ENCODE results near the gene PHF20.

PHF20 gene

GRCh38 chr20:35975576-35976373, 204.0 kb downstream of the PHF20 start:
- DNase-seq, result no peak
- Histone ChIP-seq H3K9me3 (ENCODE audit: severe bottlenecking) (peaks cover 16% of the 10 kb centered on the region), H3K27ac (no peak overlapping the region), H3K27me3 (ENCODE audit: insufficient read depth, low read depth, severe bottlenecking) (no peaks in the 10 kb centered on the region), H3K36me3 (no peaks in the 10 kb centered on the region), H3K4me3 (ENCODE audit: low read depth, low read length) (no peak overlapping the region)
- TF ChIP-seq CTCF (IDR thresholded peaks at IDR 0.05; ENCODE audit: low read depth, low read length), result no peak

DNA sequence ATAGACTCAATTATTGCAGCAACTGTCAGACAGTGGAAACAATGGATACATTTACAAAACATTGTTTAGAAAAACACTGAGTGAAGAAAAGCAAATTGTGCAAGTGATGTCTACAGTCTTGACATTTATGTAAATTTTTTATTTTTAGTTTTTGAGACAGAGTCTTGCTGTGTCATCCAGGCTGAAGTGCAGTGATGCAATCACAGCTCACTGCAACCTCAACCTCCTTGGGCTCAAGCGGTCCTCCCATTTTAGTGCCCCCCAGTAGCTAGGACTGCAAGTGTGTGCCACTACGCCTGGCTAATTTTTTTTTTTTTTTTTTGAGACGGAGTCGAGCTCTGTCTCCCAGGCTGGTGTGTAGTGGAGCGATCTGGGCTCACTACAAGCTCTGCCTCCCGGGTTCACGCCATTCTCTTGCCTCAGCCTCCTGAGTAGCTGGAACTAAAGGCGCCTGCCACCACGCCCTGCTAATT, 206.3 kb downstream of the PHF20 start:
- Histone ChIP-seq H3K27me3 (ENCODE audit: insufficient read depth, low read depth, severe bottlenecking) (no peaks in the 10 kb centered on the region), H3K36me3 (no peaks in the 10 kb centered on the region), H3K4me3 (ENCODE audit: low read depth, low read length) (no peak overlapping the region), H3K9me3 (ENCODE audit: severe bottlenecking) (peaks cover 2% of the 10 kb centered on the region), H3K27ac (no peak overlapping the region)
- TF ChIP-seq CTCF (IDR thresholded peaks at IDR 0.05; ENCODE audit: low read depth, low read length), result no peak
- no peak for DNase-seq

GRCh38 chr20:35979544-35979943, 207.7 kb downstream of the PHF20 start:
- no peak overlapping the region for H3K4me3 ChIP-seq (ENCODE audit: low read depth, low read length)
- DNase-seq, result no peak
- no peaks in the 10 kb centered on the region for H3K9me3 ChIP-seq (ENCODE audit: severe bottlenecking)
- H3K36me3 ChIP-seq, result no peaks in the 10 kb centered on the region
- no peak for TF ChIP-seq CTCF (IDR thresholded peaks at IDR 0.05; ENCODE audit: low read depth, low read length)
- H3K27ac ChIP-seq, result no peak overlapping the region
- no peaks in the 10 kb centered on the region for H3K27me3 ChIP-seq (ENCODE audit: insufficient read depth, low read depth, severe bottlenecking)

- Histone ChIP-seq H3K9me3 (ENCODE audit: severe bottlenecking) (no peaks in the 10 kb centered on the region), H3K4me3 (ENCODE audit: low read depth, low read length) (no peak overlapping the region), H3K36me3 (no peaks in the 10 kb centered on the region), H3K27ac (no peak overlapping the region), H3K27me3 (ENCODE audit: insufficient read depth, low read depth, severe bottlenecking) (no peaks in the 10 kb centered on the region)
- TF ChIP-seq CTCF (IDR thresholded peaks at IDR 0.05; ENCODE audit: low read depth, low read length), result no peak
- DNase-seq, result no peak
Observed at GRCh38 chr20:35981969-35982368, 210.2 kb downstream of the PHF20 start.

GRCh38 chr20:35984382-35984781, 212.6 kb downstream of the PHF20 start:
- Histone ChIP-seq H3K27ac (no peak overlapping the region), H3K36me3 (no peaks in the 10 kb centered on the region), H3K27me3 (ENCODE audit: insufficient read depth, low read depth, severe bottlenecking) (no peaks in the 10 kb centered on the region), H3K9me3 (ENCODE audit: severe bottlenecking) (no peaks in the 10 kb centered on the region), H3K4me3 (ENCODE audit: low read depth, low read length) (no peak overlapping the region)
- TF ChIP-seq CTCF (IDR thresholded peaks at IDR 0.05; ENCODE audit: low read depth, low read length), result no peak
- DNase-seq, result no peak

GRCh38 chr20:35985806-35986205, 214.0 kb downstream of the PHF20 start:
- no peaks in the 10 kb centered on the region for H3K27me3 ChIP-seq (ENCODE audit: insufficient read depth, low read depth, severe bottlenecking)
- no peak for TF ChIP-seq CTCF (IDR thresholded peaks at IDR 0.05; ENCODE audit: low read depth, low read length)
- H3K36me3 ChIP-seq, result no peaks in the 10 kb centered on the region
- H3K4me3 ChIP-seq (ENCODE audit: low read depth, low read length), result no peak overlapping the region
- no peak overlapping the region for H3K27ac ChIP-seq
- no peak for DNase-seq
- H3K9me3 ChIP-seq (ENCODE audit: severe bottlenecking), result no peaks in the 10 kb centered on the region
